ENCODE data around the gene NAPA.

NAPA gene

GRCh38 chr19:47514869-47515588 lies at the start of gene NAPA:
Gene NAPA (minus strand): TSS chr19:47515063. CDS start chr19:47514940, 123 bp downstream.
- in situ Hi-C loops (cut with HindIII; ENCODE audit: low sequenced_read_pairs): no loop called here
- peak; percentile 99 for DNase-seq (ENCODE audit: low read depth)
- TF ChIP-seq CTCF (IDR thresholded peaks at IDR 0.05; ENCODE audit: low read depth, low read length, missing control alignments): no peak
- H3K4me3 ChIP-seq (ENCODE audit: low read depth, low read length): peak within 1 kb of the TSS; percentile 100

DNA sequence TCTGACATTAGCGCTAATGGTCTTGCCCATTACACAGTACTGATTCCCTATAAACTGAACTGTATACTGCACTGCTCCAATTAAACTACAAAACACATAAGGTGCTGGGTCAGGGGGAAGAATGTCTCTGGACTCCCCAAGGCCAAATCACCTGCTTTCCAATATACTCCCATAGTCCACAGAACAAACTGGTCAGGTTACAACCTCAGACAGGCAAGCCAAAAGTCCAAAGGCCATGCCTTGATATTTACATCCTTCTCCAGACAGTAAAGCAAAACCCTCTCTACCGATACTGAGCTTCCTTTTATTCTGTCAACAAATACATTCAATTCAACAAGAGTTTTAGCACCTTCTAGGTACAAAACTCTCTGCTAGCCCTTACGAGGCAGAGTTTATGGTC lies 49.2 kb upstream of the NAPA start:
- TF ChIP-seq CTCF (IDR thresholded peaks at IDR 0.05; ENCODE audit: low read depth, low read length, missing control alignments): no peak
- DNase-seq (ENCODE audit: low read depth): no peak
- in situ Hi-C loops (cut with HindIII; ENCODE audit: low sequenced_read_pairs): no loop called here
- H3K4me3 ChIP-seq (ENCODE audit: low read depth, low read length): no peak overlapping the region

- no peak for TF ChIP-seq CTCF (IDR thresholded peaks at IDR 0.05; ENCODE audit: low read depth, low read length, missing control alignments)
- no peak for DNase-seq (ENCODE audit: low read depth)
- no peak overlapping the region for H3K4me3 ChIP-seq (ENCODE audit: low read depth, low read length)
- in situ Hi-C loops (cut with HindIII; ENCODE audit: low sequenced_read_pairs): no loop called here
These were observed 46.7 kb upstream of the NAPA start for GRCh38 chr19:47561440-47562057.

- in situ Hi-C loops (cut with HindIII; ENCODE audit: low sequenced_read_pairs): no loop called here
- TF ChIP-seq CTCF (IDR thresholded peaks at IDR 0.05; ENCODE audit: low read depth, low read length, missing control alignments): no peak
These were observed 46.1 kb upstream of the NAPA start for GRCh38 chr19:47560999-47561398.

GRCh38 chr19:47550129-47550528 lies 35.3 kb upstream of the NAPA start:
- DNase-seq (ENCODE audit: low read depth): no peak
- in situ Hi-C loops (cut with HindIII; ENCODE audit: low sequenced_read_pairs): no loop called here
- no peak overlapping the region for H3K4me3 ChIP-seq (ENCODE audit: low read depth, low read length)
- TF ChIP-seq CTCF (IDR thresholded peaks at IDR 0.05; ENCODE audit: low read depth, low read length, missing control alignments): no peak

More at GRCh38 chr19:47560999-47561398, 46.1 kb upstream of the NAPA start:
- no peak for DNase-seq (ENCODE audit: low read depth)
- no peak overlapping the region for H3K4me3 ChIP-seq (ENCODE audit: low read depth, low read length)

- no peak for DNase-seq (ENCODE audit: low read depth)
- H3K4me3 ChIP-seq (ENCODE audit: low read depth, low read length): no peak overlapping the region
- in situ Hi-C loops (cut with HindIII; ENCODE audit: low sequenced_read_pairs): no loop called here
- TF ChIP-seq CTCF (IDR thresholded peaks at IDR 0.05; ENCODE audit: low read depth, low read length, missing control alignments): no peak
These were observed 34.5 kb upstream of the NAPA start for GRCh38 chr19:47549261-47549862.
